Activated CD8-positive, alpha-beta T cell treated with anti-CD3 and anti-CD28 coated beads for 36 hours (primary cell): ENCODE results near the gene UBE2Z. TPM values are rescaled to one million over a fixed set of nuclear protein-coding genes. Genes with fewer than 3 reads are reported as not detected.

Experiments
- ATAC-seq: fragments of 200-7000 bp; cut with Tn5 transposase; one replicate; pipeline ENCODE4 v1.10.0; 2021; ENCODE audit warnings: mild to moderate bottlenecking, moderate library complexity
- CTCF ChIA-PET: fragments of 350-600 bp; sonication (Branson Sonifier 250); formaldehyde crosslinking; loops from one replicate; lab custom pipeline; 2021; ENCODE audit warnings: antibody characterized with exemption; lab: Charles Lee
- POLR2A ChIA-PET: fragments of 350-600 bp; sonication (Branson Sonifier 250); formaldehyde crosslinking; loops from one replicate; lab custom pipeline; 2021; ENCODE audit warnings: antibody characterized with exemption; lab: Charles Lee
- DNase-seq: peaks from one replicate; pipeline ENCODE4 v3.0.0-alpha.2; 2020
- H3K27ac Mint-ChIP-seq: one replicate; pipeline ENCODE4 v1.8.0; 2021; ENCODE audit warnings: mild to moderate bottlenecking, mixed read lengths
- H3K27me3 Mint-ChIP-seq: one replicate; pipeline ENCODE4 v1.8.0; 2021; ENCODE audit warnings: mixed read lengths
- H3K36me3 Mint-ChIP-seq: one replicate; pipeline ENCODE4 v1.8.0; 2021; ENCODE audit warnings: low read depth, mixed read lengths
- H3K4me1 Mint-ChIP-seq: one replicate; pipeline ENCODE4 v1.8.0; 2021; ENCODE audit warnings: low read depth, mixed read lengths
- H3K4me3 Mint-ChIP-seq: one replicate; pipeline ENCODE4 v1.8.0; 2021; ENCODE audit warnings: mild to moderate bottlenecking, moderate library complexity, mixed read lengths
- H3K9me3 Mint-ChIP-seq: one replicate; pipeline ENCODE4 v1.8.0; 2021; ENCODE audit warnings: mixed read lengths
- CTCF ChIP-seq: fragments of 200-600 bp; IDR thresholded peaks from one replicate; pipeline ENCODE4 v1.8.0; 2022; ENCODE audit warnings: antibody characterized with exemption, mild to moderate bottlenecking
- intact Hi-C: fragments of 100-400 bp; cut with micrococcal nuclease; formaldehyde crosslinking; loops from one replicate; pipeline ENCODE4 v1.10.0; 2022
- total RNA-seq, 2 experiments: library from RNA; stranded (reverse); gene quantifications; one replicate each; pipeline ENCODE4 v1.2.3, GENCODE V29; 2021

Gene UBE2Z
- total RNA-seq, 2 experiments from 2014 or later: 71.1 to 74.3 TPM

- POLR2A ChIA-PET: interaction anchor here (0.9 to 3.6 kb wide), 8 partner anchors 8 to 109 kb away, joined by 3 to 28 read pairs (median 4); partner anchors contain the start of gene SNF8
- intact Hi-C loops: no loop called here
- no peaks in the 10 kb centered on the region for H3K4me1 Mint-ChIP-seq
- H3K4me3 Mint-ChIP-seq: no peak overlapping the region
- no peaks in the 10 kb centered on the region for H3K27me3 Mint-ChIP-seq
- no peaks in the 10 kb centered on the region for H3K9me3 Mint-ChIP-seq
- DNase-seq (no peak), ATAC-seq (no peak)
- H3K36me3 Mint-ChIP-seq: peaks cover 63% of the 10 kb centered on the region
- H3K27ac Mint-ChIP-seq: peak overlapping the region; percentile 8
- CTCF ChIA-PET: interaction anchor here (0.8 kb wide), 1 partner anchor 45 kb away, joined by 3 read pairs; no protein-coding TSS in a partner anchor
- TF ChIP-seq CTCF: no peak
These were observed 20.9 kb downstream of the UBE2Z start for GRCh38 chr17:48928876-48929811.

GRCh38 chr17:48929812-48930165 is 21.6 kb downstream of the UBE2Z start:
- Mint-ChIP-seq H3K4me3 (no peak overlapping the region), H3K9me3 (no peaks in the 10 kb centered on the region), H3K27ac (peak overlapping the region; percentile 8), H3K36me3 (peaks cover 66% of the 10 kb centered on the region), H3K4me1 (no peaks in the 10 kb centered on the region), H3K27me3 (no peaks in the 10 kb centered on the region)
- no peak for DNase-seq
- ATAC-seq: no peak
- ChIA-PET CTCF (interaction anchor here (0.8 kb wide), 1 partner anchor 45 kb away, joined by 3 read pairs; no protein-coding TSS in a partner anchor), POLR2A (interaction anchor here (1.0 to 3.6 kb wide), 7 partner anchors 11 to 108 kb away, joined by 3 to 28 read pairs (median 4); partner anchors contain the start of genes SNF8 and UBE2Z)
- no peak for TF ChIP-seq CTCF
- intact Hi-C loops: no loop called here

- ATAC-seq: no peak
- peak overlapping the region; percentile 39 for H3K27ac Mint-ChIP-seq
- CTCF ChIA-PET: interaction anchor here (0.7 to 1.6 kb wide), 2 partner anchors 102 to 252 kb away, joined by 3 to 4 read pairs; no protein-coding TSS in a partner anchor
- intact Hi-C loops: no loop called here
- H3K4me1 Mint-ChIP-seq: no peaks in the 10 kb centered on the region
- no peak for DNase-seq
- POLR2A ChIA-PET: interaction anchor here (1.0 to 3.6 kb wide), 7 partner anchors 9 to 108 kb away, joined by 3 to 28 read pairs (median 4); partner anchors contain the start of genes ATP5MC1, SNF8 and UBE2Z
- H3K27me3 Mint-ChIP-seq: no peaks in the 10 kb centered on the region
- H3K9me3 Mint-ChIP-seq: no peaks in the 10 kb centered on the region
- no peak overlapping the region for H3K4me3 Mint-ChIP-seq
- TF ChIP-seq CTCF: no peak
- peaks cover 63% of the 10 kb centered on the region for H3K36me3 Mint-ChIP-seq
These were observed 22.2 kb downstream of the UBE2Z start for GRCh38 chr17:48930435-48930873.

GRCh38 chr17:48933035-48933434 is 24.8 kb downstream of the UBE2Z start:
- POLR2A ChIA-PET: interaction anchor here (1.0 to 2.5 kb wide), 5 partner anchors 11 to 39 kb away, joined by 3 to 11 read pairs (median 3); partner anchors contain the start of gene SNF8
- no peaks in the 10 kb centered on the region for H3K27me3 Mint-ChIP-seq

More at GRCh38 chr17:48933035-48933434, 24.8 kb downstream of the UBE2Z start:
- no peaks in the 10 kb centered on the region for H3K4me1 Mint-ChIP-seq
- TF ChIP-seq CTCF: no peak
- DNase-seq (no peak), ATAC-seq (no peak)
- CTCF ChIA-PET: interaction anchor here (0.8 kb wide), 1 partner anchor 100 kb away, joined by 4 read pairs; no protein-coding TSS in a partner anchor
- intact Hi-C loops: no loop called here
- no peaks in the 10 kb centered on the region for H3K9me3 Mint-ChIP-seq
- peak overlapping the region; percentile 6 for H3K27ac Mint-ChIP-seq
- H3K4me3 Mint-ChIP-seq: no peak overlapping the region
- H3K36me3 Mint-ChIP-seq: peaks cover 54% of the 10 kb centered on the region
